ENCODE results near the gene FRRS1L. TPM values are rescaled to one million over a fixed set of nuclear protein-coding genes. Genes with fewer than 3 reads are reported as not detected.

The FRRS1L gene
- total RNA-seq, 1 experiment from 2014 or later = not detected

DNA sequence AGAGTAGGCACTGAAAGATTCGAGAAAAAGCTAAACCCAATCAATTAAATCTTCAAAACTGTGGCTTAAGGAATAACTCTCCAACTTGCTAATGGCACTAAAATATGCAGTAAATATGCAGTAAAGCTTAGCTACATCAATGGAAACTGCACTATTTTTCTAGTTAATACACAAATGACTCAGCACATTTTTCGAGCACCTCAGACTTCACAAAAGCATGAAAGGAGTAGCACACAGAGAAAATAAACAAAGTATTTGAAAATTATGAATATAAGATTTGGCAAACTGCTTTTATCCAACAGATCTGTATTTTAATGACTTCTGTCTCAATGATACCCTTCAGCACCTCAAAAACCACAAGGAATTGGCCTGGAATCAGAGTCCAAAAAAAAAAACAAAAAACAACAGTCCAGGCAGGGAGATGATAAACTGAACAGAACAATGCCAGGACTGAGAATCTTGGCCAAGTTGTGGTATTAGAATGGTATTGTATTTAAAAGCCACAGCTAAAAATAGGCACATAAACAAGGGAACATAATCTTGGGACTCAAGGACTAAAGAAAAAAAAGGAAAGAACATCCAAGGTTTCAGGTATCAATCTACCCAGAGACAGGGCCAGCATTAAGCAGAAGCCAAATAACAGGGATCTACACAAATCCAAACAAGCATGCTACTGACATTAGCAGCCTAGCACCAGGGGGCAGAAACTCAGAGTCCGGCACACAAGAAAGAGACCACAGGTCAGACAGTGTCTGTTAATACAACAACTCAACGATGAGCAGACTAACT lies 68.7 kb downstream of the FRRS1L start:
- no peaks in the 10 kb centered on the region for H3K9me3 ChIP-seq (replicated peaks)
- H3K27me3 ChIP-seq (replicated peaks) = no peaks in the 10 kb centered on the region
- H3K27ac ChIP-seq = peak overlapping the region; percentile 42
- H3K4me3 ChIP-seq = no peak overlapping the region
- H3K4me1 ChIP-seq (replicated peaks) = peaks cover 41% of the 10 kb centered on the region
- DNase-seq (ENCODE audit: low read depth in 1 of 2, low spot score in 2 of 2) = peak; percentile 42 to 86
- H3K36me3 ChIP-seq = peaks cover 32% of the 10 kb centered on the region

DNA sequence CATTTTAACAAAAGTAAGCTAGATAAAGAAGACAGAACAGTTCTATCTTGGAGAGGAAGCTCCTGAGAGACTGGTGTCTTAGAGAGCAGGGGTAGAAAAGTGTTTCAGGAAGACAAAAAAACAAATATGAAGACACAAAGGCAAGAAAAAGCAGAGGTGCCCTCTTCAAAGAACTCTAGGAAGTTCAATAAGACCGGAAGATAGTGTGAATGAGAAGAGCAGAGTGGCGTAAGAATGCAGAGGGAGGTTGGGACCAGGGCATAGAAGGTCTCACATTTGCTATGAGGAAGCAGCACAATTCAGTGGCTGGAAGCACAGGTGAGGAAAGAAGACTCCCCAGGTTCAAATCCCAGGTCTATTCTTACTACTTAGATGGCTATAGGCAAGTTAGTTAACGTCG lies 69.9 kb downstream of the FRRS1L start:
- no peak for DNase-seq (ENCODE audit: low read depth in 1 of 2, low spot score in 2 of 2)
- Histone ChIP-seq H3K27ac (no peak overlapping the region), H3K4me1 (replicated peaks) (peaks cover 38% of the 10 kb centered on the region), H3K4me3 (no peak overlapping the region), H3K9me3 (replicated peaks) (no peaks in the 10 kb centered on the region), H3K27me3 (replicated peaks) (no peaks in the 10 kb centered on the region), H3K36me3 (peaks cover 36% of the 10 kb centered on the region)

DNA sequence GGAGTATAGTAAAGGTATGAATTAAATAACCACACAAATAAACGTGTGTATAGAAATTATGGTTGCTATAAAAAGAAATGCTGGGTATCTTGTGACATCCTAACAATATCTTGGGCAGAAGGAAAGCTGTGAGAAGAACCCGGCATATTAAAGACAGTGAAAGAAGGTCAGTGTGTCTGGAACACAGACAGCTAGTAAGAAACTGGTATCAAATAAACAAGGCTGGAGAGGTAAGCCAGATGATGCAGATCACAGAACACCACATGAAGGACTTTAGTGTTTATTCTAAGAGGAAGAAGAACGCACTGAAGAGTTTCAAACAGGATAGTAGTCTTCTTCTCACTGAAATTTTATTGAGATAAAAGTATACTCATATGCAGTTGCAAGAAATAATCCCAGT lies 71.7 kb downstream of the FRRS1L start:
- Histone ChIP-seq H3K36me3 (peaks cover 46% of the 10 kb centered on the region), H3K27me3 (replicated peaks) (no peaks in the 10 kb centered on the region), H3K27ac (no peak overlapping the region), H3K4me1 (replicated peaks) (peaks cover 26% of the 10 kb centered on the region), H3K9me3 (replicated peaks) (no peaks in the 10 kb centered on the region), H3K4me3 (no peak overlapping the region)
- DNase-seq (ENCODE audit: low read depth in 1 of 2, low spot score in 2 of 2) = no peak

DNA sequence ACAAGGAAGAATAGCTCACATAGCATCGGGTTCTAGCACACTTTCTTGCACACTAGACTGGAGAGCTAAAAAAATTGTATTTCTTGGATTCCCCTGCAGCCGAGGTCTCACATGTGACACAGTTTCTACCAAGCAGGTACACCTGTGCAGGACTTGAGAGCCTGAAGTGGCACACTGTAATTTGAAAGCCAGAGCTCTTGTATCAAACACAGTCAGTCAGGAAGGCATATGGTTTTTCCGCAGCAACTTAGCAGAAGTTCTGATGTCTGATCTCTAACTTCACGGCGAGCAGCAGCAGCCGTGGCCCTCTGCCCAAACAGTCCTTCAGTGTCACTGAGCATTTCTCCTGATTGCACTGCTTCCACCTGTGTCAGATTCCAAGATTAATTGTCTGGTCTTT lies 72.8 kb downstream of the FRRS1L start:
- H3K4me1 ChIP-seq (replicated peaks) = peaks cover 18% of the 10 kb centered on the region
- no peak overlapping the region for H3K4me3 ChIP-seq
- H3K27ac ChIP-seq = no peak overlapping the region
- no peak for DNase-seq (ENCODE audit: low read depth in 1 of 2, low spot score in 2 of 2)
- H3K9me3 ChIP-seq (replicated peaks) = no peaks in the 10 kb centered on the region
- H3K27me3 ChIP-seq (replicated peaks) = no peaks in the 10 kb centered on the region
- H3K36me3 ChIP-seq = peaks cover 50% of the 10 kb centered on the region

DNA sequence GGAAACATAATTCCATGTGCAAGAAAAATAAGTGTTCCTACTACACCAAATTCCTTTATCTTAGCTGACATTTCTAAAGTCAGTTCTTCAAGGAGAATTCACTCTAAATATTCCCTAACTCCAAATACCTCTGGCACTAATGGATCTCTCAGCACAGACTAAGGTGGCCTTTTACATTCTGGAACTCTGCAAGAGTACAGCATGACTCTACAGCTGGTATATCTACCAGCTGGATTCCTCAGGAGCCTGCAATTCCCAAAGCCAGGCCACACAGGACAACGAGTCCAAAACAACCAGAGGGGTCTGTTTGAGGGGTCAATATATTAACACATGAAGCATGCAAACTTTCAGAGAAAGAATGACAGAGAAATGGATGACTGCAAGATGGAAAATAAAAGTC lies 74.5 kb downstream of the FRRS1L start:
- H3K36me3 ChIP-seq = peaks cover 65% of the 10 kb centered on the region
- H3K4me3 ChIP-seq = no peak overlapping the region
- peaks cover 3% of the 10 kb centered on the region for H3K4me1 ChIP-seq (replicated peaks)
- no peak for DNase-seq (ENCODE audit: low read depth in 1 of 2, low spot score in 2 of 2)
- H3K27me3 ChIP-seq (replicated peaks) = no peaks in the 10 kb centered on the region
- H3K27ac ChIP-seq = no peak overlapping the region
- H3K9me3 ChIP-seq (replicated peaks) = no peaks in the 10 kb centered on the region

DNA sequence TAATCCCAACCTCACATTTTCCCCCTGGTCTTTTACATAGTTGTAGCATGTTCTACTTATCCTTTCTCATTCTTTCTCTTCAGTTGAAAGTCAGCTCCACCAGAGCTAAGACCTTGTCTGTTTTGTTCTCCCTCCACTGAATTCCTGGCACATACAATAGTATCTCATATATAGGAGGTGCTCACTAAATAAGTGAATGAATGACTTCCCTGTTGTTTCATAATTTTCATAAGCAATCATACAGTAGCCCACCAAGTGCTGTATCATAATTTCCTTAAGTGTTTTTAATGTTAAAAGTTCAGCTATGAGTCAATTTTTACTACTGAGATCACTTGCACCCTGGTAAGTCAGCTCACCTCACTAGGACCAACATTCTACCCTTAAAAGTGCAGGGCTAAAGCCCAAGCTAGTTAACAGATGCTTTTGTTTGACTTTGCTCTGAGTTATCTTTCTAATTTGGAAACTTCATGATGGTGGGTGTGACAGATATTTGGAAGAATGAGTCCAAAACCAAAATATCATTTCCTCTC lies 74.9 kb downstream of the FRRS1L start:
- Histone ChIP-seq H3K9me3 (replicated peaks) (no peaks in the 10 kb centered on the region), H3K36me3 (peaks cover 69% of the 10 kb centered on the region), H3K27ac (no peak overlapping the region), H3K4me3 (no peak overlapping the region), H3K4me1 (replicated peaks) (no peaks in the 10 kb centered on the region; the same call in none of the 2 replicates), H3K27me3 (replicated peaks) (no peaks in the 10 kb centered on the region)
- no peak for DNase-seq (ENCODE audit: low read depth in 1 of 2, low spot score in 2 of 2)

DNA sequence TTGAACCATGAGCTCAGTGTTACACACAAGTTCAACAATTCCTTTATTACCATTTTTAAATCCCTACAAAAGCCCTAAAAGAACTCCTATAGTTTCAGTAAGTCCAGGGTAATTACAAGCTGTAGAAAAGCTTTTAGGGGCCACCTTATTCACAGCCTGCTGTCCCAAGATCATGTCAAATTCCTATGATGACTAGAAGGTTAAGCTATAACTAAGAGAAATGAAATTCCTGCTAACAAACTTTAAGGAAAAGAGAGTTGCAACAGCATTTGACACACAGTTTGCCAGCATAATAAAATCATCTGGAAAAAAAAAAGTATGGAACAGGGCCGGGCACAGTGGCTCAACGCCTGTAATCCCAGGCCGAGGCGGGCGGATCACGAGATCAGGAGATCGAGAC lies 78.8 kb downstream of the FRRS1L start:
- Histone ChIP-seq H3K4me1 (replicated peaks) (no peaks in the 10 kb centered on the region; the same call in 1 of the 2 replicates), H3K36me3 (peaks cover 74% of the 10 kb centered on the region), H3K9me3 (replicated peaks) (no peaks in the 10 kb centered on the region), H3K4me3 (no peak overlapping the region), H3K27ac (no peak overlapping the region), H3K27me3 (replicated peaks) (no peaks in the 10 kb centered on the region)
- no peak for DNase-seq (ENCODE audit: low read depth in 1 of 2, low spot score in 2 of 2)

DNA sequence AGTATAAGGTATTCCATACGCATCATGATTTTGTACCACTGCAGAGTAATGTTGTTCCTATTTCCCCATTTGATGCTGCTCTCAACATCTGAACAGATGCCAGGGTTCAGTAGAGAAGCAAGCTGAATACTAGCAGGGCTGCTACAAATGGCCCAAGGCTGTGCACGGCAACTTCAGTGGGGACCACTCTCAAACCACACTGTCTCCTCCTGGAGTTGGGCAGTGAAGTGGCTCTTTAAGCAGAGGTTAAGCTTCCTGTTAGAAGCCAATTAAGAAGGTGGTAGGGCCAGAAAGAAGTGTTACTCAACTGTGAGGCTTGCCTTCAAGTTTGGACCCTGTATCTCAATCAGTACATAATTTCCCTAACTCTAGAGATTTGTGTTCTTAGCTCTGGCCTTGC lies 79.3 kb downstream of the FRRS1L start:
- Histone ChIP-seq H3K9me3 (replicated peaks) (no peaks in the 10 kb centered on the region), H3K27me3 (replicated peaks) (no peaks in the 10 kb centered on the region), H3K36me3 (peaks cover 70% of the 10 kb centered on the region), H3K4me1 (replicated peaks) (no peaks in the 10 kb centered on the region; the same call in 1 of the 2 replicates), H3K27ac (no peak overlapping the region), H3K4me3 (no peak overlapping the region)
- DNase-seq (ENCODE audit: low read depth in 1 of 2, low spot score in 2 of 2) = no peak

DNA sequence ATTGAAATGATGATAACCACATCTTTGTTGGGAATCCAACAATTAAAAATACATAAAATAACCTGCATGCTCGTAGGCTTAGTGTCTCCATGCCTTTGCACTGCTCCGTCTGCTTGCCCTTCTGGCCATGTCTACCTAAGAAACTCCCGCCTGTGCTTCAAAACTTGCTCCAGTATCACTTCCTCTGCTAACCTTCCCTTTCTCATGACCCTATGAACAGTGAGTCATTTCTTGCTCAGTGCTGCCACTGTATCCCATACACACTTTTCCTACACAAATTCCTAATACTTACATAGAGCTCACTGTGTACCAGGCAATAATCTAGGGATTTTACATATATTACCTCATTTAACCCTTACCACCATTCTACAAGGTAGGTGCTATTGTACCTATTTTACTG lies 80.8 kb downstream of the FRRS1L start:
- Histone ChIP-seq H3K4me3 (no peak overlapping the region), H3K27me3 (replicated peaks) (no peaks in the 10 kb centered on the region), H3K36me3 (peaks cover 67% of the 10 kb centered on the region), H3K4me1 (replicated peaks) (no peaks in the 10 kb centered on the region; the same call in 1 of the 2 replicates), H3K9me3 (replicated peaks) (no peaks in the 10 kb centered on the region), H3K27ac (no peak overlapping the region)
- no peak for DNase-seq (ENCODE audit: low read depth in 1 of 2, low spot score in 2 of 2)

DNA sequence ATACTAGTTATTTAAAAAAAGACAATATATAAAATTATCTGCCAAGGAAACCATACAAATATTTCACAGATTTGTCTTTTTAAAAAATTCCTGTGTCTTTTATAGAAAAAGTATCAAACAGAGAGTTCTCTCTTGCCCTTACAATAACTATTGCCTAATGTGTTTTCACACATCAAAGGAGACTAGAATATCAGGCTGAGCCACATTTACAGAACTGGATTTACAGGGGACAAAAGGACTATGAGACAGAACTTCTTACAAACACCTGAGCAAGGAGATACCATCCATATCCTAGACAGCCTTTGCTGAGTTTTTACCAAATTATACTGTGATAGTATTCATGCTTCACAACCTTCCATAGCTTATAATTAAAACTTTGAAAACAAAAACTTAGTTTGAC lies 81.5 kb downstream of the FRRS1L start:
- no peaks in the 10 kb centered on the region for H3K27me3 ChIP-seq (replicated peaks)
- no peak overlapping the region for H3K4me3 ChIP-seq
- no peak for DNase-seq (ENCODE audit: low read depth in 1 of 2, low spot score in 2 of 2)
- no peak overlapping the region for H3K27ac ChIP-seq
- no peaks in the 10 kb centered on the region for H3K9me3 ChIP-seq (replicated peaks)
- H3K36me3 ChIP-seq = peaks cover 65% of the 10 kb centered on the region
- no peaks in the 10 kb centered on the region; the same call in 1 of the 2 replicates for H3K4me1 ChIP-seq (replicated peaks)

DNA sequence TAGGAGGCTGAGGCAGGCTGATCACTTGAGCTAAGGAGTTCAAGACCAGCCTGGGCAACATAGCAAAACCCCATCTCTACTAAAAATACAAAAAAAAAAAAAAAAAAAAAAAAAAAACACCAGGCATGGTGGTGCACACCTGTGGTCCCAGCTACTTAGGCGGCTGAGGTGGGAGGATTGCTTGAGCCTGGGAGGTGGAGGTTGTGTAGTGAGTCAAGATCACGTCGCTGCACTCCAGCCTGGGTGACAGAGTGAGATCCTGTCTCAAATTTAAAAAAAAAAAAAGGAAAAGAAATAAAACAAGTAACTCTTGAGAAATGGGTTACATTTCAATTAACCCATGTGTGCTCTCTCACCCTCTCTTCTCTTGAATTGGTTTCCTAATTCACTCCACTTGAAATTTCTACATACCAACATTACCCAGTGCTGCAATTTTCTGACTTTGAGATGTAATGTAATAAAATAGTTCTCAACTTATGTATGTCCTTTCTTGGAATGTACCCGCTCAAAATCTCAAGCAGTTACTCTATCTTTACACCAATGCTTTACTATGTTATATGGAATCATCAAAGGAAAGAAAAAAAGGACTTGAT lies 83.1 kb downstream of the FRRS1L start:
- no peak overlapping the region for H3K27ac ChIP-seq
- H3K9me3 ChIP-seq (replicated peaks) = no peaks in the 10 kb centered on the region
- H3K4me1 ChIP-seq (replicated peaks) = no peaks in the 10 kb centered on the region; the same call in 1 of the 2 replicates
- no peak for DNase-seq (ENCODE audit: low read depth in 1 of 2, low spot score in 2 of 2)
- H3K36me3 ChIP-seq = peaks cover 68% of the 10 kb centered on the region
- no peak overlapping the region for H3K4me3 ChIP-seq
- no peaks in the 10 kb centered on the region for H3K27me3 ChIP-seq (replicated peaks)

DNA sequence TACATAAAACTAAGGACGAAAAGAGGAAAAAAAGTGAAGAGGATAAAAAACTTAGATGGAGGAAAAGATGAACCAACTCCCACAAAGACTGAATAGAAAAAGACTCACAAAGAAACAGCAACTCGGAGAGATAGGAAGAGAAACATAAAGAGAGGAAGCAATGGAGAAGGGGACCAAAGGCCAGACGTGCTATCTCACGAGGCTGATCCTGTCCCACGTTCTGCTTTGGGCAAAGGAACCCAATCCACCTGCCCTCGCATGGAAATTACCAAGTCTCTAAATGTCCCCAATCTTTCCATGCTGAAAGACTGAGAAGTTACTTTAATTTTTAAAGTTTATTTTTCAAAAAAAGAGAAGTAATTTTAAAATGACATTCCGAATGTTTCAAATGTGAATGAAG lies 83.9 kb downstream of the FRRS1L start:
- Histone ChIP-seq H3K36me3 (peaks cover 67% of the 10 kb centered on the region), H3K27me3 (replicated peaks) (no peaks in the 10 kb centered on the region), H3K4me3 (no peak overlapping the region), H3K4me1 (replicated peaks) (no peaks in the 10 kb centered on the region; the same call in 1 of the 2 replicates), H3K27ac (no peak overlapping the region), H3K9me3 (replicated peaks) (no peaks in the 10 kb centered on the region)
- DNase-seq (ENCODE audit: low read depth in 1 of 2, low spot score in 2 of 2) = no peak

DNA sequence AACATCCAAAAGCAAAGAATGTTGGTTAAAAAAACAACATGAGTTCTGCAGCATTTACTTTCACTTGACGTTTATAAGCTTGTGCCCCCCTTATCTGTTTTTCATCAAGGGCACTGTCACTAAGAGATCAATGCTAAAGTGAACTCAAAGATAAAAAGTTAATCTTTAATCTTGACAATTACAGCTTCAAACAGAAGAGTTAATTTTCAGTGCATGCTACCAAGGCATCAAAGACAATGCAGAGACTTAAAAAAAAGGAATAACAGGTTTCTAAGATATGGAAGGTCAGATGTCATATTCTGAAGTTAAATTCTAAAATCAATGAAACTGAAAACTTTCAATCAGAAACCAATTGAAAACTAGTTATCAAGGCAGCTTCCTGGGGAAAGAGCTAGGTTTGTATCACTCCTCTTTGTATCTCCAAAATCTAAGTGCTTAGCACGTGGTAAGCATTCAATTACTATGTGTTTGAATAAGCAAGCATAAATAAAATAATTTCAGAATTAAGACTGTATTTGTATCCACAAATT lies 84.9 kb downstream of the FRRS1L start:
- Histone ChIP-seq H3K4me3 (no peak overlapping the region), H3K9me3 (replicated peaks) (no peaks in the 10 kb centered on the region), H3K27ac (no peak overlapping the region), H3K36me3 (peaks cover 63% of the 10 kb centered on the region), H3K4me1 (replicated peaks) (no peaks in the 10 kb centered on the region), H3K27me3 (replicated peaks) (no peaks in the 10 kb centered on the region)
- no peak for DNase-seq (ENCODE audit: low read depth in 1 of 2, low spot score in 2 of 2)
